Medulla oblongata (tissue), 1 donor: ENCODE measurements around the gene EVI2A.
"Not testable (repeated sequence)": the region's sequence is repeated elsewhere in the genome, so short reads cannot be mapped to it uniquely, and the experiment has no call there.

Experiments
- DNase-seq: peaks from one replicate; pipeline ENCODE4 v3.0.0-alpha.2; 2015; ENCODE audit errors: extremely low spot score

Gene EVI2A

GRCh38 chr17:31321481-31321880, at the start of gene EVI2A:
EVI2A (minus strand) TSS chr17:31321622; CDS start chr17:31319013, 2,609 bp downstream.
- DNase-seq, result peak; percentile 93

GRCh38 chr17:31369266-31369665, 47.8 kb upstream of the EVI2A start:
- no peak for DNase-seq

- DNase-seq, result no peak
These were observed 44.7 kb upstream of the EVI2A start for GRCh38 chr17:31366088-31366487.

GRCh38 chr17:31364012-31364411, 42.6 kb upstream of the EVI2A start:
- DNase-seq, result no peak

GRCh38 chr17:31357839-31358394, 36.5 kb upstream of the EVI2A start:
- no peak for DNase-seq

GRCh38 chr17:31357091-31357490, 35.7 kb upstream of the EVI2A start:
- DNase-seq, result no peak

- no peak for DNase-seq
These were observed 34.5 kb upstream of the EVI2A start for GRCh38 chr17:31355935-31356334.

GRCh38 chr17:31349454-31349853, 28.0 kb upstream of the EVI2A start:
- DNase-seq, result no peak

- DNase-seq, result not testable (repeated sequence)
These were observed 23.8 kb upstream of the EVI2A start for GRCh38 chr17:31345191-31345747.

GRCh38 chr17:31339906-31340661, 18.7 kb upstream of the EVI2A start:
- peak; percentile 26 for DNase-seq

GRCh38 chr17:31329221-31329620, 7.8 kb upstream of the EVI2A start:
- DNase-seq, result no peak

- DNase-seq, result no peak
These were observed 6.7 kb upstream of the EVI2A start for GRCh38 chr17:31328160-31328535.

- no peak for DNase-seq
These were observed 6.2 kb upstream of the EVI2A start for GRCh38 chr17:31327534-31328159.

- DNase-seq, result no peak
These were observed 2.1 kb upstream of the EVI2A start for GRCh38 chr17:31323551-31323950.

- DNase-seq, result no peak
These were observed 544 bp upstream of the EVI2A start for GRCh38 chr17:31321966-31322365.

- DNase-seq, result peak; percentile 74
These were observed 631 bp downstream of the EVI2A start for GRCh38 chr17:31320791-31321190.

GRCh38 chr17:31320241-31320640, 1.2 kb downstream of the EVI2A start:
- DNase-seq, result peak; percentile 56

- DNase-seq, result peak; percentile 70
These were observed 2.4 kb downstream of the EVI2A start for GRCh38 chr17:31318851-31319661.

- DNase-seq, result peak; percentile 94
These were observed 3.1 kb downstream of the EVI2A start for GRCh38 chr17:31318298-31318801.

GRCh38 chr17:31314782-31315100, 6.7 kb downstream of the EVI2A start:
- no peak for DNase-seq

- DNase-seq, result peak; percentile 51
These were observed 7.2 kb downstream of the EVI2A start, which contains the start of gene EVI2B for GRCh38 chr17:31313982-31314781. EVI2B (minus strand) TSS chr17:31314054; CDS start chr17:31305609, 8,445 bp downstream.
